GM10847 (cell line): ENCODE measurements around the gene SND1.

Experiments used
- POLR2A ChIP-seq: IDR thresholded peaks from 2 replicates; pipeline ENCODE4 v1.6.1; 2011; ENCODE audit not compliant: insufficient read length; ENCODE audit errors: extremely low read depth

SND1 gene

GRCh38 chr7:127879436-127879835 lies 227.4 kb downstream of the SND1 start:
- TF ChIP-seq POLR2A, result no peak

- no peak for TF ChIP-seq POLR2A
Observed at GRCh38 chr7:127879942-127880341, 227.9 kb downstream of the SND1 start.

GRCh38 chr7:127880454-127880853 lies 228.5 kb downstream of the SND1 start:
- TF ChIP-seq POLR2A, result no peak

- TF ChIP-seq POLR2A, result no peak
Observed at GRCh38 chr7:127881564-127881963, 229.6 kb downstream of the SND1 start.

- TF ChIP-seq POLR2A, result no peak
Observed at GRCh38 chr7:127882313-127882920, 230.4 kb downstream of the SND1 start.

GRCh38 chr7:127884066-127884559 lies 232.1 kb downstream of the SND1 start:
- no peak for TF ChIP-seq POLR2A

GRCh38 chr7:127885222-127885772 lies 233.3 kb downstream of the SND1 start:
- no peak for TF ChIP-seq POLR2A

GRCh38 chr7:127885843-127886242 lies 233.8 kb downstream of the SND1 start:
- no peak for TF ChIP-seq POLR2A

GRCh38 chr7:127886248-127886647 lies 234.3 kb downstream of the SND1 start:
- TF ChIP-seq POLR2A, result no peak

GRCh38 chr7:127887096-127887495 lies 235.1 kb downstream of the SND1 start:
- TF ChIP-seq POLR2A, result no peak

GRCh38 chr7:127887631-127888030 lies 235.6 kb downstream of the SND1 start:
- no peak for TF ChIP-seq POLR2A

GRCh38 chr7:127888411-127888810 lies 236.4 kb downstream of the SND1 start:
- no peak for TF ChIP-seq POLR2A

GRCh38 chr7:127888825-127889224 lies 236.8 kb downstream of the SND1 start:
- no peak for TF ChIP-seq POLR2A

GRCh38 chr7:127889677-127890076 lies 237.7 kb downstream of the SND1 start:
- no peak for TF ChIP-seq POLR2A

- no peak for TF ChIP-seq POLR2A
Observed at GRCh38 chr7:127890726-127891125, 238.7 kb downstream of the SND1 start.

GRCh38 chr7:127891144-127891543 lies 239.2 kb downstream of the SND1 start:
- no peak for TF ChIP-seq POLR2A

- TF ChIP-seq POLR2A, result no peak
Observed at GRCh38 chr7:127891854-127892438, 240.0 kb downstream of the SND1 start.
